Erythroblast (primary cell): ENCODE measurements around the gene TMPRSS6.

Experiments used
- GATA1 ChIP-seq: IDR thresholded peaks from 2 replicates; pipeline ENCODE4 v1.6.1; 2011; ENCODE audit warnings: low read depth, mild to moderate bottlenecking, control low read depth, low read length, moderate library complexity
- POLR2A ChIP-seq: IDR thresholded peaks from 2 replicates; pipeline ENCODE4 v1.6.1; 2011; ENCODE audit warnings: mild to moderate bottlenecking, low read length

DNA sequence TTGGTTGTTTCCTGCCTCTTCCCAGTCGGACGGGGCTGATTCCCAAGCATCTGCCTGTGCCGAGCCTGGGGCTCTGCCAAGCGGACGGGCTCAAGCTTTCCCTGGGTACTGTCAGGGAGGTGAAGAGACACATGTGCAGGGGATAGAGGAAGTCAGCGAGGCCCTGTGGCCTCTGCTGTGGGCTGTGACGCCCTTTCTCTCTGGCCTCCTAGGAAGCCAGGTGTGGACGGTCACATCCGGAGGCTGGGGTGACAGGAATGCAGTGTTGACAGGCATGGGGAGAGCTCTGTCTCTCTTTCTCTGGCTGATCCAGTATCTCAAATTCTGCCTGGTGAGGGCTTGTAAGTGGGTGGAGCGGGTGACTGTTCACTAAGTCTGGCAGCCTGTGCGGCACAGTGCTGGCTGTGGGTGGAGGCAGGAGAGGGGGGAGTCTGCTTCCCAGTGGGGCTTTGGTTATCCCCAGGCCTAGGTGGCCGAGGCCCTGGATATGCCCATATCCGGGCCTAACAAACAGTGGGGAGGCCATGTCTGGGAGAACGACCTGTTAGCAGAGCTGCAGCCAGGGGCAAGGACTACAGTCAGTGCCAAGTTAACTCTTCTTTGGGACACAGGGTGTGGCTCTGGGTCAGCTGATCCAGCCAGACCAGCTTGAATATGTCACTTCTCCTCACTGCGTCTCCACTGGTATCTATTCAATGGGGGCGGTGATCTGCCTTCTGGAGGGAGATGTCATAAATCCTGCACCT lies 56.0 kb downstream of the TMPRSS6 start:
- TF ChIP-seq POLR2A (no peak), GATA1 (no peak)
